ENCODE measurements around the gene DBNL. TPM values are rescaled to one million over a fixed set of nuclear protein-coding genes. Genes with fewer than 3 reads are reported as not detected.

The DBNL gene
- total and polyA plus RNA-seq, 11 donors, result 29.9 to 86.3 (median 42.9) TPM

- Histone ChIP-seq H3K36me3 (no peaks in the 10 kb centered on the region), H3K9me3 (no peaks in the 10 kb centered on the region), H3K27ac (no peak overlapping the region), H3K4me3 (no peak overlapping the region), H3K27me3 (peaks cover 0 to 3% (median 0%) of the 10 kb centered on the region in 9 donors), H3K4me1 (peaks cover 0 to 56% (median 14%) of the 10 kb centered on the region in 12 donors)
- WGBS, 4 donors, result 90 to 93% (median 91%) methylated on average over 6 of the region's 6 CpGs
- no peak for ATAC-seq
- DNase-seq, result no peak
- no peak for TF ChIP-seq POLR2A (IDR thresholded peaks at IDR 0.05)
- TF ChIP-seq CTCF (IDR thresholded peaks at IDR 0.05), result no peak
- intact Hi-C loops (cut with DNase I), result no loop called here
Measured at GRCh38 chr7:44098092-44099068, 53.9 kb downstream of the DBNL start.

GRCh38 chr7:44099669-44100068 is 55.2 kb downstream of the DBNL start:
- intact Hi-C loops (cut with DNase I), result no loop called here
- Histone ChIP-seq H3K36me3 (no peaks in the 10 kb centered on the region), H3K4me3 (no peak overlapping the region), H3K27me3 (peaks cover 0 to 14% (median 0%) of the 10 kb centered on the region in 9 donors), H3K27ac (peak overlapping the region in 5 of 12 donors; percentile 68 to 90 (median 76)), H3K4me1 (peaks cover 0 to 55% (median 19%) of the 10 kb centered on the region in 12 donors), H3K9me3 (no peaks in the 10 kb centered on the region)
- DNase-seq, result no peak
- no peak for ATAC-seq
- 31 to 39% (median 36%) methylated on average over 4 of the region's 4 CpGs for WGBS, 4 donors
- TF ChIP-seq POLR2A (IDR thresholded peaks at IDR 0.05) (no peak), CTCF (IDR thresholded peaks at IDR 0.05) (no peak)

GRCh38 chr7:44100458-44101302 is 56.2 kb downstream of the DBNL start:
- H3K27me3 ChIP-seq, result peaks cover 0 to 18% (median 0%) of the 10 kb centered on the region in 9 donors
- peak overlapping the region in 11 of 12 donors; percentile 1 to 90 (median 68) for H3K27ac ChIP-seq
- ATAC-seq, result peak in 2 of 4 donors; percentile 23 to 38
- peak in 1 of 5 donors; percentile 25 for DNase-seq
- no peaks in the 10 kb centered on the region for H3K9me3 ChIP-seq
- H3K36me3 ChIP-seq, result no peaks in the 10 kb centered on the region
- H3K4me1 ChIP-seq, result peaks cover 0 to 50% (median 25%) of the 10 kb centered on the region in 12 donors
- intact Hi-C loops (cut with DNase I), result no loop called here
- WGBS, 4 donors, result 59 to 65% (median 62%) methylated on average over 9 to 10 of the region's 10 CpGs
- H3K4me3 ChIP-seq, result no peak overlapping the region
- TF ChIP-seq POLR2A (IDR thresholded peaks at IDR 0.05), result no peak
- no peak for TF ChIP-seq CTCF (IDR thresholded peaks at IDR 0.05)
